K562 (cell line): ENCODE measurements around the gene SDHC. TPM values are rescaled to one million over a fixed set of nuclear protein-coding genes. Genes with fewer than 3 reads are reported as not detected.
A peak's percentile ranks its signal among the peaks of the same experiment; 100 is the strongest.

ENCODE experiments used
- CBX3 ChIP-seq, 2 experiments: IDR thresholded peaks; 1 replicate in 1 of 2; 2 replicates in 1 of 2; pipeline ENCODE4 v1.6.1; 2012; ENCODE audit warnings: inconsistent platforms in 2 of 2, low read length in 2 of 2, borderline replicate concordance in 1 of 2, control low read depth in 1 of 2
- CEBPB ChIP-seq: fragments of 450-650 bp; IDR thresholded peaks from 2 replicates; pipeline ENCODE4 v1.6.1; 2016; ENCODE audit warnings: missing genetic modification characterization, missing compliant biosample characterization
- EP300 ChIP-seq: IDR thresholded peaks from 2 replicates; pipeline ENCODE4 v1.6.1; 2012; ENCODE audit warnings: low read length, improper control_type of control experiment
- ETV6 ChIP-seq, 3 experiments: fragments of 150-350 bp in 1 of 3; sonication (generic) in 1 of 3; formaldehyde crosslinking in 1 of 3; IDR thresholded peaks; 2 replicates each; pipeline versions ENCODE4 v1.6.1 to v1.8.0; 2014 to 2022; ENCODE audit warnings: borderline replicate concordance in 2 of 3, low read depth in 2 of 3, antibody characterized with exemption in 1 of 3, low read length in 1 of 3, mild to moderate bottlenecking in 1 of 3, missing genetic modification reagents in 1 of 3
- JUNB ChIP-seq: fragments of 450-650 bp; formaldehyde crosslinking; conservative IDR thresholded peaks from 2 replicates; pipeline ENCODE4 v1.4.0; 2020; ENCODE audit warnings: mild to moderate bottlenecking
- KDM5B ChIP-seq: fragments of 200-600 bp; sonication (generic); IDR thresholded peaks from 2 replicates; pipeline ENCODE4 v1.6.1; 2012; ENCODE audit warnings: low read depth, mild to moderate bottlenecking, moderate library complexity, low read length, control low read depth, inconsistent platforms; ENCODE audit not compliant: insufficient replicate concordance
- NR3C1 ChIP-seq: sonication (generic); formaldehyde crosslinking; IDR thresholded peaks from 2 replicates; pipeline ENCODE4 v1.8.1; 2022; ENCODE audit warnings: missing genetic modification reagents
- PYGO2 ChIP-seq: fragments of 450-650 bp; IDR thresholded peaks from 2 replicates; pipeline ENCODE4 v1.6.1; 2016; ENCODE audit warnings: mild to moderate bottlenecking, missing genetic modification characterization, moderate library complexity, missing compliant biosample characterization
- SRSF3 ChIP-seq: fragments of 200-400 bp; formaldehyde crosslinking; IDR thresholded peaks from 2 replicates; pipeline ENCODE4 v1.6.1; 2016; ENCODE audit warnings: mild to moderate bottlenecking, low read length, moderate library complexity; ENCODE audit not compliant: insufficient read depth
- TARDBP ChIP-seq: fragments of 450-650 bp; IDR thresholded peaks from 2 replicates; pipeline ENCODE4 v1.6.1; 2016
- ZNF224 ChIP-seq: sonication (generic); formaldehyde crosslinking; IDR thresholded peaks from 2 replicates; pipeline ENCODE4 v1.8.0; 2022; ENCODE audit warnings: mild to moderate bottlenecking, missing genetic modification reagents
- ZNF766 ChIP-seq: fragments of 200-800 bp; sonication (Bioruptor generic); conservative IDR thresholded peaks from 2 replicates; pipeline ENCODE4 v1.6.1; 2016; ENCODE audit warnings: missing genetic modification characterization, missing compliant biosample characterization
- polyA plus RNA-seq, 8 experiments: library from polyadenylated mRNA; depleted of rRNA in 4 of 8; stranded (reverse) in 5 of 8; unstranded in 3 of 8; fragments of >200 nt; fragmentation: Nextera tagmentation in 2 of 8; fragmentation: Illumina TruSeq in 1 of 8; extraction: Ambion mirVana in 2 of 8; extraction: Trizol in 1 of 8; gene quantifications; 2 replicates each; pipeline versions ENCODE4 v1.2.1 to v1.2.3, GENCODE V29; 2011 to 2014; ENCODE audit warnings: inconsistent platforms in 1 of 8, missing spikeins in 1 of 8
- total RNA-seq, 7 experiments: library from RNA; depleted of rRNA in 6 of 7; stranded (reverse); fragments of >200 nt in 6 of 7; fragmentation: Illumina TruSeq in 2 of 7; extraction: Trizol in 2 of 7; gene quantifications; 2 replicates each; pipeline versions ENCODE4 v1.2.1 to v1.2.3, GENCODE V29; 2011 to 2021; ENCODE audit warnings: low replicate concordance in 1 of 7
- TF ChIP-seq, protein P1 (sequence below): sonication (generic); formaldehyde crosslinking; IDR thresholded peaks from 2 replicates; pipeline ENCODE4 v1.8.0; 2022; ENCODE audit warnings: mild to moderate bottlenecking, missing genetic modification reagents, borderline replicate concordance
- TF ChIP-seq, protein P2 (sequence below), 2 experiments: IDR thresholded peaks in 1 of 2; conservative IDR thresholded peaks in 1 of 2; 2 replicates each; pipeline ENCODE4 v1.6.1; 2016; ENCODE audit warnings: low read depth in 2 of 2, mild to moderate bottlenecking in 1 of 2, missing compliant biosample characterization in 1 of 2, missing genetic modification characterization in 1 of 2, moderate library complexity in 1 of 2
- TF ChIP-seq, protein P3 (sequence below), 2 experiments: fragments of 450-650 bp in 1 of 2; sonication (generic) in 1 of 2; formaldehyde crosslinking in 1 of 2; IDR thresholded peaks in 1 of 2; conservative IDR thresholded peaks in 1 of 2; 2 replicates each; pipeline versions ENCODE4 v1.6.1 to v1.8.1; 2016 to 2023; ENCODE audit warnings: mild to moderate bottlenecking in 2 of 2, moderate library complexity in 2 of 2, inconsistent platforms in 1 of 2, missing genetic modification reagents in 1 of 2
- TF ChIP-seq, protein P4 (sequence below): fragments of 450-650 bp; IDR thresholded peaks from 2 replicates; pipeline ENCODE4 v1.6.1; 2014; ENCODE audit warnings: low read depth, mild to moderate bottlenecking, moderate library complexity, borderline replicate concordance

The SDHC gene
- total and polyA plus RNA-seq, 9 of the 15 experiments (the other 6 are each of a cell fraction or from before 2014, with no cell fraction given): 7.7 to 309 (median 174) TPM

DNA sequence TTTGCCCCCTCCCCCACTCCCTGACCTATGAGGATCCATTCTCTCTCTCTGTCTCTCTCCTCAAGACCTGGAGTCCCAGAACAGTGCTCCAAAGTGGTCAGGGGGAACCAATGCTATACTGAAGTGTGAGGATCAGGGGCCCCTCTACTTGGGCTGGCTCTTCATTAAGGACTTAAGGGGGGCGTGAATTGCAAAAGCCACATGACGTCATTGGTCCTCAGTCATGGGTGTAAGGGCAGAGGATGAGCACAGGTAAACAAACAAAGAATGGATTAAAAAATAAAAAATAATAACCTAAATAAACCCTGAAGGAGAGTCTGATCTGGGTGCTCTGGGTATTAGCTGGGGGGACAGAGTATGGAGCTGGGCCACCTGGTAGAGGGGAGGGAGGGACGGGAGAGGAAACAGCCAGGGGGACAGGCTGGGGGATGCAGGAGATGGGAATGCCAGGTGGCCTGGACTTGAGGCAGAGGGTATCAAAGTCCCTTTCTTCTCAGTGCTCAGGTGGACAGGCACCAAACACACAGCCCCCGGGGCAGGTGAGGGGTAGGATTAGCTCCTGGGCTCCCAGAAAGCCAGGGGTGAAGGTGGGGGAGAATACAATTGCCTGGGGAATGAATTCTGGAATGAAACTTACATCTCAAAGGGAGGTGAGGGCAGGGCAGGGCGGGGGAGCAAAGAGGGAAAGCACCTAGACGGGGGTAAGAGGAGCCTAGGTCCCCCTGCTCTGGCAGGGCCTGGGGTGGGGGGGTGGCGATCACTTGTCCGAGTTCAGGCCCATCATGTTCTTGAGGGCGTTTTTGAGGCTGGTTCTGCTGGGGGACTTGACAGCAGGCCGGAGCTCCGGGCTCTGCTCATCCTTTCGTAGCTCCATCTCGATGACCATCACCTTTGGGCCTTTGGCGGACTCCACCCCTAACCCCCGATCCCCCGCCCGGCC is 9.0 kb upstream of the SDHC start (continued):
- TF ChIP-seq, protein P1, sequence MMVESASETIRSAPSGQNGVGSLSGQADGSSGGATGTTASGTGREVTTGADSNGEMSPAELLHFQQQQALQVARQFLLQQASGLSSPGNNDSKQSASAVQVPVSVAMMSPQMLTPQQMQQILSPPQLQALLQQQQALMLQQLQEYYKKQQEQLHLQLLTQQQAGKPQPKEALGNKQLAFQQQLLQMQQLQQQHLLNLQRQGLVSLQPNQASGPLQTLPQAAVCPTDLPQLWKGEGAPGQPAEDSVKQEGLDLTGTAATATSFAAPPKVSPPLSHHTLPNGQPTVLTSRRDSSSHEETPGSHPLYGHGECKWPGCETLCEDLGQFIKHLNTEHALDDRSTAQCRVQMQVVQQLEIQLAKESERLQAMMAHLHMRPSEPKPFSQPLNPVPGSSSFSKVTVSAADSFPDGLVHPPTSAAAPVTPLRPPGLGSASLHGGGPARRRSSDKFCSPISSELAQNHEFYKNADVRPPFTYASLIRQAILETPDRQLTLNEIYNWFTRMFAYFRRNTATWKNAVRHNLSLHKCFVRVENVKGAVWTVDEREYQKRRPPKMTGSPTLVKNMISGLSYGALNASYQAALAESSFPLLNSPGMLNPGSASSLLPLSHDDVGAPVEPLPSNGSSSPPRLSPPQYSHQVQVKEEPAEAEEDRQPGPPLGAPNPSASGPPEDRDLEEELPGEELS: no peak
- TF ChIP-seq CBX3 (IDR thresholded peaks at IDR 0.05; ENCODE audit: borderline replicate concordance in 1 of 2, low read length in 2 of 2): no peak
- no peak for TF ChIP-seq NR3C1
- TF ChIP-seq, protein P2, sequence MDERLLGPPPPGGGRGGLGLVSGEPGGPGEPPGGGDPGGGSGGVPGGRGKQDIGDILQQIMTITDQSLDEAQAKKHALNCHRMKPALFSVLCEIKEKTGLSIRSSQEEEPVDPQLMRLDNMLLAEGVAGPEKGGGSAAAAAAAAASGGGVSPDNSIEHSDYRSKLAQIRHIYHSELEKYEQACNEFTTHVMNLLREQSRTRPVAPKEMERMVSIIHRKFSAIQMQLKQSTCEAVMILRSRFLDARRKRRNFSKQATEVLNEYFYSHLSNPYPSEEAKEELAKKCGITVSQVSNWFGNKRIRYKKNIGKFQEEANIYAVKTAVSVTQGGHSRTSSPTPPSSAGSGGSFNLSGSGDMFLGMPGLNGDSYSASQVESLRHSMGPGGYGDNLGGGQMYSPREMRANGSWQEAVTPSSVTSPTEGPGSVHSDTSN (CRISPR knock-in tag; IDR thresholded peaks at IDR 0.05; ENCODE audit: low read depth): no peak
- TF ChIP-seq, protein P2 (tag; conservative IDR thresholded peaks at IDR 0.05; ENCODE audit: low read depth): no peak
- TF ChIP-seq, protein P3, sequence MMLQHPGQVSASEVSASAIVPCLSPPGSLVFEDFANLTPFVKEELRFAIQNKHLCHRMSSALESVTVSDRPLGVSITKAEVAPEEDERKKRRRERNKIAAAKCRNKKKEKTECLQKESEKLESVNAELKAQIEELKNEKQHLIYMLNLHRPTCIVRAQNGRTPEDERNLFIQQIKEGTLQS (IDR thresholded peaks at IDR 0.05): peak; percentile 81
- TF ChIP-seq, protein P3 (CRISPR knock-in tag; conservative IDR thresholded peaks at IDR 0.05): no peak
- TF ChIP-seq ZNF766 (CRISPR knock-in tag): no peak
- TF ChIP-seq ZNF224 (CRISPR knock-in tag): no peak
- TF ChIP-seq SRSF3: no peak
- TF ChIP-seq KDM5B: peak; percentile 19
- no peak for TF ChIP-seq EP300
- TF ChIP-seq TARDBP: no peak
- TF ChIP-seq CEBPB (tag): 0 out of 2 replicates have a peak, but pooled peaks have one; percentile 9
- no peak for TF ChIP-seq ETV6 (IDR thresholded peaks at IDR 0.05; ENCODE audit: borderline replicate concordance in 1 of 2, low read depth in 2 of 2, low read length in 1 of 2)
- no peak for TF ChIP-seq ETV6 (CRISPR knock-in tag; IDR thresholded peaks at IDR 0.05; ENCODE audit: borderline replicate concordance)
- 0 out of 2 replicates have a peak, but pooled peaks have one; percentile 14 for TF ChIP-seq JUNB (CRISPR knock-in tag)
- TF ChIP-seq PYGO2: no peak
- TF ChIP-seq, protein P4, sequence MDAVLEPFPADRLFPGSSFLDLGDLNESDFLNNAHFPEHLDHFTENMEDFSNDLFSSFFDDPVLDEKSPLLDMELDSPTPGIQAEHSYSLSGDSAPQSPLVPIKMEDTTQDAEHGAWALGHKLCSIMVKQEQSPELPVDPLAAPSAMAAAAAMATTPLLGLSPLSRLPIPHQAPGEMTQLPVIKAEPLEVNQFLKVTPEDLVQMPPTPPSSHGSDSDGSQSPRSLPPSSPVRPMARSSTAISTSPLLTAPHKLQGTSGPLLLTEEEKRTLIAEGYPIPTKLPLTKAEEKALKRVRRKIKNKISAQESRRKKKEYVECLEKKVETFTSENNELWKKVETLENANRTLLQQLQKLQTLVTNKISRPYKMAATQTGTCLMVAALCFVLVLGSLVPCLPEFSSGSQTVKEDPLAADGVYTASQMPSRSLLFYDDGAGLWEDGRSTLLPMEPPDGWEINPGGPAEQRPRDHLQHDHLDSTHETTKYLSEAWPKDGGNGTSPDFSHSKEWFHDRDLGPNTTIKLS: no peak
